PFSK-1 (cell line): ENCODE measurements around the gene PITRM1.

Source experiments
- FOXP2 ChIP-seq: optimal IDR thresholded peaks from 2 replicates; pipeline ENCODE3; 2011; ENCODE audit warnings: borderline replicate concordance, control low read depth, inconsistent platforms; ENCODE audit not compliant: insufficient read depth; ENCODE audit errors: extremely low read length, extremely low read depth
- POLR2AphosphoS5 ChIP-seq: IDR thresholded peaks from 2 replicates; pipeline ENCODE4 v1.6.1; 2012; ENCODE audit warnings: low read depth, mild to moderate bottlenecking, control low read depth, low read length, moderate library complexity
- REST ChIP-seq, 2 experiments: IDR thresholded peaks; 2 replicates each; pipeline versions ENCODE4 v1.6.1 to v1.8.0; 2011 to 2012; ENCODE audit warnings: low read depth in 2 of 2, low read length in 2 of 2, control low read depth in 1 of 2, inconsistent platforms in 1 of 2, mild to moderate bottlenecking in 1 of 2, moderate library complexity in 1 of 2; ENCODE audit not compliant: insufficient read depth in 1 of 2
- SIN3A ChIP-seq: IDR thresholded peaks from 2 replicates; pipeline ENCODE4 v1.6.1; 2012; ENCODE audit warnings: mild to moderate bottlenecking, low read length, moderate library complexity, borderline replicate concordance; ENCODE audit not compliant: insufficient read depth
- TAF1 ChIP-seq: IDR thresholded peaks from 2 replicates; pipeline ENCODE4 v1.6.1; 2012; ENCODE audit warnings: low read length, control low read depth, borderline replicate concordance; ENCODE audit not compliant: insufficient read depth

Gene PITRM1

DNA sequence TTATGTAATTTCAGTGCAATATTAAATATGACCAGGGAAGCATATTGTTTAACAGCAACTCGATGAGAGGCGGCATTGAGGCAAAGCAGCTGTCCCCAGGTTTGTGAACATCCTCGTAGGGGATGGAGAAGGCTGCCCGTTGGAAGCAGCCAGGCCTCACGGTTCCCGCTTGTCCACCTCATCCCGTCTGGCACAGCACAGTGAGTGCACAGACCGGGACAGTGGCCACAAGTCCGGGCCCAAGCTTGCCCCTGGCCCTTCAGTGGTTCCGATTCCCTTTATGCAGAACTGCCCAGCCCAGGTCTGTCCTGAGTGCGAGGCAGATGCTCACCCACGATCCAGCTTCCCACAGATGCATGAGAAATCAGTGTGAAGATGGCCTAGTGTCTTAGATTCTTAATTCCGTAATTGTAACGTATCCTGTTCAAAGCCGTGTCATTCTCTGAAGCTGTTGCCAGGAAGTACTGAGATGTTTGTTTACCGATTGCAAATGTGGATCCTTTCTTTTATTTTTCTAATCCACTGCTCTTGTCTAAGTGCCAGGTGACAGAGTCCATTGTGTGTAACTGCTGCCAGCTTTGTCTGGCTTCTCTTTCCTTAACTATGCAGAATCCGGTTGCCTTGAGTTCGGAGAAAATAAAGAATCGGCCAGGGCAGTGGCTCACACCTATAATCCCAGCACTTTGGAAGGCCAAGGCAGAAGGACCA, 69.7 kb downstream of the PITRM1 start:
- TF ChIP-seq POLR2AphosphoS5 (no peak), REST (IDR thresholded peaks at IDR 0.05; ENCODE audit: insufficient read depth in 1 of 2, low read depth in 2 of 2, low read length in 2 of 2) (no peak), SIN3A (no peak), FOXP2 (no peak), TAF1 (no peak)

GRCh38 chr10:3100856-3101640, 71.5 kb downstream of the PITRM1 start:
- TF ChIP-seq REST (IDR thresholded peaks at IDR 0.05; ENCODE audit: insufficient read depth in 1 of 2, low read depth in 2 of 2, low read length in 2 of 2) (no peak), TAF1 (no peak)

DNA sequence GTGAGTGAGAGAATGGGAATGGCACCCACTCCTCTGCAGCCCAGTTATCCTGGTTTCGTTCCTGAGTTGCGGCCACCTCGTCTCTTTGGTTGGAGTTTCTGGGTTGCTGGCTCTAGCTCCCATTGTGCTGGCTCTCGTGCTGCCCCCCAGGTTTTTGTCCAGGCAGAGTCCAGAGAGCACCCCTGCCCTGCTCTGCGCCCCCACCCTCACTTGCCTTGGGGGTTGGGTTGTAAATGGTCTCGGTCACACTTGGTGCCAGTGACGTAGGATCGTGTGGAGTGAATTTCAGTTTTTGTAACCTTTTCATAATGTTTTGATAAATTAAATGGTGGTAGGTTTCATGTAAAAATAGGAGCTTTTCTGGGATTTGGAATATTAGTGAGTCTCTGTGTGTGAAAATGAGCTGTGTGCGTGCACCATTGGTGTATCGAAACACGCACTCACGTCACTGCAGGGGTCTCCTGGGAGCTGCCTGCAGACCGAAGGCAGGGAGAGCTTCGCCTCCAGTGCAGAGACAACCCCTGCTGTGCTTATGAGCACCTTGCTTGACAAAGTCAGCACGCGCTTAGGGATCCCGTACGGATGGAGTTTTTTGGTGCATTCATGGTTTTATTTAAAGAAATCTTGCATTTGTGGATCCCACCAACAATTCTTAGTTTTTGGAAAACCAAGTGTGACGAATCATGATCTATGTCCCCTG, 72.3 kb downstream of the PITRM1 start:
- TF ChIP-seq SIN3A (no peak), TAF1 (no peak), REST (IDR thresholded peaks at IDR 0.05; ENCODE audit: insufficient read depth in 1 of 2, low read depth in 2 of 2, low read length in 2 of 2) (no peak), FOXP2 (no peak), POLR2AphosphoS5 (no peak)

DNA sequence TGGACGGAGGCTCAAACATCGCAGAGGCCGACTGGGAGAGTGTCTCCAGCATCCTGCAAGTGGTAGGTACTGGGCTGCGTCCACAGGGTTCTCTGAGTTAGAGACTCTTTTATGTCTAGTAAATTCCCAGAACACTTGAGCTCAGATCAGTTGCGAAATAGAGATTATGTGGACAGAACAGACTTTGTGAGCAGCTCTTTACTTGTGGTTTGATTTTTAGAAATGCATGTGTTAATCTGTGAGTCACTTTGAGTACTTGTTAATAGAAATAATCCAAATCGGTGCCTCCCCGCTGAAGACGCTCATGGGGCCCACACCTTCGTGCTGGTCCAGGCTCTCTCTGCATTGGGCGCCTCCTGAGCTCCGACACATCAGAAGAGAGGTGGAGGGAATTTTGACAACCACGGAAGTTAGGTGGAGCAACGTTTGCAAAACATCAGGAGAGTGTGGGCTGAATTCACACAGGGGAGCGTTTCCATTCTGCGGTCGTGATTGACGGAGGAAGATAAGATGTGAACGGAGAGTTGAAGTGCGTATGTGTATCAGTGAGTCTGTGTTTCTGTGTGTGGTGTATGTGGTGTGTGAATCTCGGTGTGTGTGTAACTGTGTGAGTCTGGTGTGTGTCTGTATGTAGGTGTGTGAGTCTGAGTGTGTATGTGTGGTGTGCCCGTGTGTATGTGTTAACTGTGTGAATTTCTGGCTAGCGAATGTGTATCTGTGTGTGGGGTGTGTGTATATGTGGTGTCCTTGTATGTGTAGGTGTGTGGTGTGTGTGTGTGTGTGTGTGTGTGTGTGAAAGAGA, 73.1 kb downstream of the PITRM1 start:
- TF ChIP-seq REST (IDR thresholded peaks at IDR 0.05; ENCODE audit: insufficient read depth in 1 of 2, low read depth in 2 of 2, low read length in 2 of 2) = no peak
- no peak for TF ChIP-seq TAF1
- TF ChIP-seq POLR2AphosphoS5 = no peak
- no peak for TF ChIP-seq SIN3A
- TF ChIP-seq FOXP2 = no peak
